HepG2 (cell line): ENCODE measurements around the gene NR3C2. TPM values are rescaled to one million over a fixed set of nuclear protein-coding genes. Genes with fewer than 3 reads are reported as not detected.

Experiments used
- ATAC-seq: fragments of 200-7000 bp; cut with Tn5 transposase; 3 replicates; pipeline ENCODE4 v1.9.1; 2020; ENCODE audit warnings: mild to moderate bottlenecking, moderate library complexity
- BruUV-seq: library from RNA; stranded (reverse); fragments of 400-500 nt; replicated peaks from 2 replicates; lab custom pipeline; 2021; lab: Mats Ljungman, UMichigan
- CTCF ChIA-PET: fragments of 300-600 bp; formaldehyde crosslinking; extraction: SDS; loops from one replicate; lab custom pipeline; 2021; ENCODE audit warnings: low total read pairs, inconsistent platforms, low intra/inter-chr PET ratio; lab: Yijun Ruan, JAX
- POLR2A ChIA-PET: fragments of 350-600 bp; sonication (Branson Sonifier 250); formaldehyde crosslinking; loops from one replicate; lab custom pipeline; 2020; ENCODE audit warnings: antibody characterized with exemption, inconsistent platforms; lab: Yijun Ruan, JAX
- DNase-seq: peaks from one replicate; pipeline ENCODE4 v3.0.0-alpha.2; 2015; ENCODE audit warnings: low spot score
- FAIRE-seq: peaks from 3 replicates; lab custom pipeline; 2011; peaks lifted over from hg19 to GRCh38; lab: Jason Lieb, UNC
- H2AFZ ChIP-seq: one replicate; pipeline ENCODE4 v1.6.1; 2011; ENCODE audit warnings: low read length, inconsistent platforms
- H3K27ac ChIP-seq: fragments of 300-600 bp; 3 replicates; pipeline ENCODE4 v1.8.0; 2011; ENCODE audit warnings: mixed run types, mild to moderate bottlenecking, mixed read lengths, low read length, inconsistent platforms; ENCODE audit not compliant: insufficient read depth; ENCODE audit errors: extremely low read length
- H3K27me3 ChIP-seq, 2 experiments: fragments of 200-600 bp in 1 of 2; 2 replicates in 1 of 2; 3 replicates in 1 of 2; pipeline versions ENCODE4 v1.6.0 to v1.8.0; 2011; ENCODE audit warnings: low read length in 2 of 2, mild to moderate bottlenecking in 2 of 2, moderate library complexity in 2 of 2, inconsistent platforms in 1 of 2; ENCODE audit not compliant: insufficient read depth in 2 of 2, control insufficient read depth in 1 of 2
- H3K36me3 ChIP-seq, 2 experiments: fragments of 200-600 bp in 1 of 2; replicated peaks in 1 of 2; 2 replicates in 1 of 2; 3 replicates in 1 of 2; pipeline versions ENCODE4 v1.5.1 to v1.8.0; 2011; ENCODE audit warnings: low read length in 2 of 2, inconsistent platforms in 1 of 2; ENCODE audit not compliant: insufficient read depth in 2 of 2, control insufficient read depth in 1 of 2
- H3K4me1 ChIP-seq: 2 replicates; pipeline ENCODE4 v1.5.1; 2012; ENCODE audit warnings: low read length, inconsistent platforms; ENCODE audit not compliant: insufficient read depth
- H3K4me2 ChIP-seq: 2 replicates; pipeline ENCODE4 v1.6.0; 2011; ENCODE audit warnings: low read depth, low read length, inconsistent platforms
- H3K4me3 ChIP-seq, 3 experiments: fragments of 200-600 bp in 1 of 3; sonication (generic), shearing (Covaris generic) in 1 of 3; replicated peaks in 1 of 3; 2 replicates each; pipeline ENCODE4 v1.5.1; 2011 to 2016; ENCODE audit warnings: low read length in 3 of 3, inconsistent platforms in 2 of 3, low read depth in 2 of 3, mild to moderate bottlenecking in 2 of 3, control low read depth in 1 of 3, mixed read lengths in 1 of 3; ENCODE audit not compliant: insufficient read depth in 1 of 3
- H3K79me2 ChIP-seq: one replicate; pipeline ENCODE4 v1.6.1; 2011; ENCODE audit warnings: low read length, inconsistent platforms; ENCODE audit not compliant: insufficient read depth
- H3K9ac ChIP-seq: 2 replicates; pipeline ENCODE4 v1.6.0; 2011; ENCODE audit warnings: mild to moderate bottlenecking, low read depth, low read length, inconsistent platforms; ENCODE audit not compliant: insufficient read depth
- H3K9me3 ChIP-seq: 2 replicates; pipeline ENCODE4 v1.5.1; 2012; ENCODE audit warnings: mild to moderate bottlenecking, low read length
- H4K20me1 ChIP-seq: 2 replicates; pipeline ENCODE4 v1.6.0; 2011; ENCODE audit warnings: inconsistent platforms, mild to moderate bottlenecking, low read length, moderate library complexity; ENCODE audit not compliant: insufficient read depth
- MAFK ChIP-seq, 2 experiments: IDR thresholded peaks in 1 of 2; conservative IDR thresholded peaks in 1 of 2; 2 replicates each; pipeline ENCODE4 v1.6.1; 2011; ENCODE audit warnings: improper control_type of control experiment in 2 of 2, low read length in 2 of 2
- ZBTB42 ChIP-seq: sonication (generic); formaldehyde crosslinking; IDR thresholded peaks from 2 replicates; pipeline ENCODE4 v1.5.0; 2020; ENCODE audit warnings: mild to moderate bottlenecking, missing genetic modification reagents
- ZHX2 ChIP-seq, 2 experiments: sonication (generic) in 1 of 2; formaldehyde crosslinking in 1 of 2; IDR thresholded peaks; 2 replicates each; pipeline versions ENCODE4 v1.6.1 to v1.9.0; 2014 to 2022; ENCODE audit warnings: antibody characterized with exemption in 1 of 2, borderline replicate concordance in 1 of 2, inconsistent platforms in 1 of 2, low read depth in 1 of 2, missing genetic modification reagents in 1 of 2
- ZNF317 ChIP-seq: sonication (generic); formaldehyde crosslinking; IDR thresholded peaks from 2 replicates; pipeline ENCODE4 v1.5.0; 2020; ENCODE audit warnings: mild to moderate bottlenecking, missing genetic modification reagents
- ZNF333 ChIP-seq: sonication (generic); formaldehyde crosslinking; IDR thresholded peaks from 2 replicates; pipeline ENCODE4 v1.4.0; 2020; ENCODE audit warnings: mild to moderate bottlenecking, missing genetic modification reagents, borderline replicate concordance
- WGBS: methylation state at CpG from one replicate; pipeline ENCODE4 v1.1.6; 2017; ENCODE audit warnings: low lambda C conversion rate; 5-methylcytosine and 5-hydroxymethylcytosine counted together
- in situ Hi-C: cut with HindIII; loops from 2 replicates; pipeline ENCODE4 v1.10.0; 2017; ENCODE audit warnings: low pct_unique_long_range_greater_than_20kb; ENCODE audit not compliant: extremely low pct_ligation_motif_present
- intact Hi-C: fragments of 100-400 bp; cut with micrococcal nuclease; formaldehyde crosslinking; loops from one replicate; pipeline ENCODE4 v1.10.0; 2022; ENCODE audit not compliant: unreplicated experiment
- polyA plus RNA-seq, 8 experiments: library from polyadenylated mRNA; depleted of rRNA in 3 of 8; stranded (reverse) in 7 of 8; unstranded in 1 of 8; fragments of >200 nt; fragmentation: Illumina TruSeq in 4 of 8; extraction: Trizol in 4 of 8; gene quantifications; 2 replicates each; pipeline versions ENCODE4 v1.2.1 to v1.2.3, GENCODE V29; 2011 to 2016; ENCODE audit warnings: low read depth in 4 of 8, missing spikeins in 1 of 8, mixed read lengths in 1 of 8; ENCODE audit not compliant: insufficient read depth in 1 of 8
- total RNA-seq, 5 experiments: library from RNA; depleted of rRNA; stranded (reverse); fragments of >200 nt; fragmentation: Illumina TruSeq; extraction: Trizol; gene quantifications; 2 replicates each; pipeline ENCODE4 v1.2.3, GENCODE V29; 2016; ENCODE audit warnings: low read depth in 1 of 5

The NR3C2 gene
- total and polyA plus RNA-seq, 2 of the 13 experiments (the other 11 are each of a cell fraction or from before 2014, with no cell fraction given): 0.26 to 0.46 TPM

GRCh38 chr4:148067301-148067916 lies 374.8 kb downstream of the NR3C2 start (continued):
- no peak for TF ChIP-seq ZHX2 (IDR thresholded peaks at IDR 0.05; ENCODE audit: low read depth)
- TF ChIP-seq ZHX2 (CRISPR knock-in tag; IDR thresholded peaks at IDR 0.05; ENCODE audit: borderline replicate concordance): no peak
- TF ChIP-seq ZNF333: no peak
- no peak for TF ChIP-seq ZBTB42

GRCh38 chr4:148065075-148065474 lies 377.1 kb downstream of the NR3C2 start:
- Histone ChIP-seq H3K9me3 (no peaks in the 10 kb centered on the region), H3K36me3 (no peaks in the 10 kb centered on the region), H3K9ac (no peak overlapping the region), H3K4me1 (no peaks in the 10 kb centered on the region), H3K4me2 (no peak overlapping the region), H3K27me3 (no peaks in the 10 kb centered on the region), H3K79me2 (no peaks in the 10 kb centered on the region), H3K27ac (no peak overlapping the region), H4K20me1 (no peaks in the 10 kb centered on the region), H3K4me3 (no peak overlapping the region), H2AFZ (no peak overlapping the region)
- BruUV-seq: no TSS peak
- TF ChIP-seq MAFK (conservative IDR thresholded peaks at IDR 0.05 in 1 of 2, IDR thresholded peaks at IDR 0.05 in 1 of 2; ENCODE audit: low read length in 2 of 2) (0 out of 4 replicates have a peak, but pooled peaks of 1 of the 2 experiments have one; percentile 8), ZNF317 (CRISPR knock-in tag) (no peak)
- in situ Hi-C loops (no loop called here), intact Hi-C loops (no loop called here)
- POLR2A ChIA-PET: no interaction called here
- FAIRE-seq (no peak), ATAC-seq (no peak), DNase-seq (no peak)
- CTCF ChIA-PET: no interaction called here
- WGBS: 65% methylated on average over 5 of the region's 5 CpGs
